GM12872 (cell line): ENCODE results near the gene CD300LD.

ENCODE experiments used
- CTCF ChIP-seq: IDR thresholded peaks from 3 replicates; pipeline ENCODE4 v1.5.1; 2011; ENCODE audit warnings: low read depth, mild to moderate bottlenecking, low read length, moderate library complexity; ENCODE audit not compliant: insufficient read depth

Gene CD300LD

GRCh38 chr17:74544991-74545842 is 46.9 kb downstream of the CD300LD start:
- TF ChIP-seq CTCF: no peak

- TF ChIP-seq CTCF: no peak
Observed at GRCh38 chr17:74543891-74544760, 48.0 kb downstream of the CD300LD start.

- TF ChIP-seq CTCF: no peak
Observed at GRCh38 chr17:74543406-74543805, 48.7 kb downstream of the CD300LD start.

- TF ChIP-seq CTCF: no peak
Observed at GRCh38 chr17:74542727-74543383, 49.2 kb downstream of the CD300LD start.

GRCh38 chr17:74542166-74542565 is 49.9 kb downstream of the CD300LD start:
- TF ChIP-seq CTCF: no peak

GRCh38 chr17:74541176-74542111 is 50.6 kb downstream of the CD300LD start:
- TF ChIP-seq CTCF: no peak
